GM12878 (cell line): Measurements from ENCODE around the gene METTL27.

Experiments
- CEBPB ChIP-seq, 2 experiments: fragments of 150-350 bp in 1 of 2; IDR thresholded peaks; 2 replicates each; pipeline ENCODE4 v1.6.1; 2012 to 2014; ENCODE audit warnings: low read depth in 2 of 2, low read length in 2 of 2, borderline replicate concordance in 1 of 2, inconsistent platforms in 1 of 2
- JUNB ChIP-seq: IDR thresholded peaks from 2 replicates; pipeline ENCODE4 v1.6.1; 2016; ENCODE audit warnings: antibody characterized with exemption, mild to moderate bottlenecking
- POLR2A ChIP-seq: IDR thresholded peaks from 2 replicates; pipeline ENCODE4 v1.6.1; 2011; ENCODE audit warnings: low read depth, mild to moderate bottlenecking, low read length
- POLR2AphosphoS5 ChIP-seq: IDR thresholded peaks from 2 replicates; pipeline ENCODE4 v1.6.1; 2011; ENCODE audit warnings: mild to moderate bottlenecking, low read length, inconsistent platforms
- RAD21 ChIP-seq: IDR thresholded peaks from 2 replicates; pipeline ENCODE4 v1.6.1; 2011; ENCODE audit warnings: mild to moderate bottlenecking, low read depth, low read length, moderate library complexity; ENCODE audit not compliant: insufficient read depth
- REST ChIP-seq: IDR thresholded peaks from 2 replicates; pipeline ENCODE4 v1.6.1; 2012; ENCODE audit warnings: mild to moderate bottlenecking, low read depth, low read length
- SMARCA5 ChIP-seq: fragments of 450-650 bp; IDR thresholded peaks from 2 replicates; pipeline ENCODE4 v1.6.1; 2017; ENCODE audit warnings: mild to moderate bottlenecking
- TCF12 ChIP-seq: IDR thresholded peaks from 2 replicates; pipeline ENCODE4 v1.6.1; 2011; ENCODE audit warnings: low read depth, mild to moderate bottlenecking, low read length
- ZNF24 ChIP-seq: fragments of 450-650 bp; IDR thresholded peaks from 2 replicates; pipeline ENCODE4 v1.6.1; 2017; ENCODE audit warnings: antibody characterized with exemption, mild to moderate bottlenecking
- ZNF274 ChIP-seq: IDR thresholded peaks from one replicate; pipeline ENCODE4 v1.8.0; 2011; ENCODE audit not compliant: insufficient read length, insufficient read depth
- ZZZ3 ChIP-seq: IDR thresholded peaks from 2 replicates; pipeline ENCODE4 v1.6.1; 2011; ENCODE audit warnings: low read depth; ENCODE audit not compliant: control insufficient read depth, insufficient read length
- TF ChIP-seq, protein P1 (sequence below), 3 experiments: IDR thresholded peaks in 2 of 3; conservative IDR thresholded peaks in 1 of 3; 2 replicates each; pipeline ENCODE4 v1.5.1; 2011; ENCODE audit warnings: low read depth in 3 of 3, low read length in 3 of 3, mild to moderate bottlenecking in 3 of 3, control low read depth in 2 of 3, moderate library complexity in 2 of 3, inconsistent platforms in 1 of 3, mixed read lengths in 1 of 3; ENCODE audit not compliant: control insufficient read depth in 2 of 3, insufficient read depth in 1 of 3; ENCODE audit errors: extremely low read depth in 1 of 3

GRCh38 chr7:73839290-73839689, 3.0 kb downstream of the METTL27 start:
- TF ChIP-seq, protein P1, sequence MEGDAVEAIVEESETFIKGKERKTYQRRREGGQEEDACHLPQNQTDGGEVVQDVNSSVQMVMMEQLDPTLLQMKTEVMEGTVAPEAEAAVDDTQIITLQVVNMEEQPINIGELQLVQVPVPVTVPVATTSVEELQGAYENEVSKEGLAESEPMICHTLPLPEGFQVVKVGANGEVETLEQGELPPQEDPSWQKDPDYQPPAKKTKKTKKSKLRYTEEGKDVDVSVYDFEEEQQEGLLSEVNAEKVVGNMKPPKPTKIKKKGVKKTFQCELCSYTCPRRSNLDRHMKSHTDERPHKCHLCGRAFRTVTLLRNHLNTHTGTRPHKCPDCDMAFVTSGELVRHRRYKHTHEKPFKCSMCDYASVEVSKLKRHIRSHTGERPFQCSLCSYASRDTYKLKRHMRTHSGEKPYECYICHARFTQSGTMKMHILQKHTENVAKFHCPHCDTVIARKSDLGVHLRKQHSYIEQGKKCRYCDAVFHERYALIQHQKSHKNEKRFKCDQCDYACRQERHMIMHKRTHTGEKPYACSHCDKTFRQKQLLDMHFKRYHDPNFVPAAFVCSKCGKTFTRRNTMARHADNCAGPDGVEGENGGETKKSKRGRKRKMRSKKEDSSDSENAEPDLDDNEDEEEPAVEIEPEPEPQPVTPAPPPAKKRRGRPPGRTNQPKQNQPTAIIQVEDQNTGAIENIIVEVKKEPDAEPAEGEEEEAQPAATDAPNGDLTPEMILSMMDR (IDR thresholded peaks at IDR 0.05 in 2 of 3, conservative IDR thresholded peaks at IDR 0.05 in 1 of 3; ENCODE audit: control insufficient read depth in 2 of 3, extremely low read depth in 1 of 3, insufficient read depth in 1 of 3, low read depth in 3 of 3, low read length in 3 of 3), result no peak
- no peak for TF ChIP-seq CEBPB (IDR thresholded peaks at IDR 0.05; ENCODE audit: borderline replicate concordance in 1 of 2, low read depth in 2 of 2, low read length in 2 of 2)
- no peak for TF ChIP-seq POLR2A
- TF ChIP-seq SMARCA5, result no peak
- no peak for TF ChIP-seq RAD21
- TF ChIP-seq JUNB, result no peak
- TF ChIP-seq ZZZ3, result no peak
- TF ChIP-seq ZNF24, result no peak
- no peak for TF ChIP-seq REST
- no peak for TF ChIP-seq POLR2AphosphoS5
- TF ChIP-seq ZNF274, result no peak
- TF ChIP-seq TCF12, result no peak
